Right renal pelvis (tissue), 4 donors: ENCODE data around the gene MAP4K4. TPM values are rescaled to one million over a fixed set of nuclear protein-coding genes. Genes with fewer than 3 reads are reported as not detected.
"Not testable (repeated sequence)": the region's sequence is repeated elsewhere in the genome, so short reads cannot be mapped to it uniquely, and the experiment has no call there.

Source experiments
- DNase-seq, 4 donors: peaks; one replicate each; pipeline ENCODE4 v3.0.0-alpha.2; 2013; ENCODE audit warnings: low read depth in 4 of 4, low spot score in 3 of 4, missing footprints in 1 of 4
- polyA plus RNA-seq, 4 donors: library from polyadenylated mRNA; unstranded; fragments of 120-200 nt; gene quantifications; one replicate each; pipeline ENCODE4 v1.2.1, GENCODE V29; 2013; ENCODE audit not compliant: insufficient read length in 4 of 4

The MAP4K4 gene
- polyA plus RNA-seq, 4 donors: 67.5 to 82.6 (median 78.0) TPM

GRCh38 chr2:101893681-101894381, 196.3 kb downstream of the MAP4K4 start:
- no peak for DNase-seq

- DNase-seq: no peak
These were observed 197.5 kb downstream of the MAP4K4 start for GRCh38 chr2:101895039-101895438.

GRCh38 chr2:101895819-101896322, 198.4 kb downstream of the MAP4K4 start:
- no peak for DNase-seq

GRCh38 chr2:101897301-101897700, 199.8 kb downstream of the MAP4K4 start:
- no peak for DNase-seq

GRCh38 chr2:101899265-101899664, 201.8 kb downstream of the MAP4K4 start:
- DNase-seq: no peak

- DNase-seq: no peak
These were observed 202.4 kb downstream of the MAP4K4 start for GRCh38 chr2:101899871-101900270.

- no peak for DNase-seq
These were observed 202.9 kb downstream of the MAP4K4 start for GRCh38 chr2:101900375-101900774.

- no peak for DNase-seq
These were observed 203.7 kb downstream of the MAP4K4 start for GRCh38 chr2:101901241-101901640.

- DNase-seq: no peak
These were observed 204.7 kb downstream of the MAP4K4 start for GRCh38 chr2:101902169-101902568.

GRCh38 chr2:101904916-101905315, 207.4 kb downstream of the MAP4K4 start:
- no peak for DNase-seq

GRCh38 chr2:101905746-101906336, 208.3 kb downstream of the MAP4K4 start:
- no peak for DNase-seq

GRCh38 chr2:101909760-101910159, 212.3 kb downstream of the MAP4K4 start:
- no peak for DNase-seq

GRCh38 chr2:101912545-101912944, 215.0 kb downstream of the MAP4K4 start:
- DNase-seq: no peak

- no peak for DNase-seq
These were observed 223.9 kb downstream of the MAP4K4 start for GRCh38 chr2:101921319-101921952.

GRCh38 chr2:101921953-101922325, 224.4 kb downstream of the MAP4K4 start:
- no peak for DNase-seq

GRCh38 chr2:101924311-101924710, 226.8 kb downstream of the MAP4K4 start:
- DNase-seq: not testable (repeated sequence)

GRCh38 chr2:101930019-101930418, 232.5 kb downstream of the MAP4K4 start:
- DNase-seq: no peak

- DNase-seq: no peak
These were observed 233.3 kb downstream of the MAP4K4 start for GRCh38 chr2:101930847-101931246.

GRCh38 chr2:101931402-101931801, 233.9 kb downstream of the MAP4K4 start:
- no peak for DNase-seq

GRCh38 chr2:101935764-101936163, 238.3 kb downstream of the MAP4K4 start:
- not testable (repeated sequence) for DNase-seq

- no peak for DNase-seq
These were observed 245.3 kb downstream of the MAP4K4 start for GRCh38 chr2:101942851-101943250.
